ENCODE measurements around the gene LRRN4. TPM values are rescaled to one million over a fixed set of nuclear protein-coding genes. Genes with fewer than 3 reads are reported as not detected.

LRRN4 gene
- total and polyA plus RNA-seq, 2 donors: 0.02 to 0.05 TPM

DNA sequence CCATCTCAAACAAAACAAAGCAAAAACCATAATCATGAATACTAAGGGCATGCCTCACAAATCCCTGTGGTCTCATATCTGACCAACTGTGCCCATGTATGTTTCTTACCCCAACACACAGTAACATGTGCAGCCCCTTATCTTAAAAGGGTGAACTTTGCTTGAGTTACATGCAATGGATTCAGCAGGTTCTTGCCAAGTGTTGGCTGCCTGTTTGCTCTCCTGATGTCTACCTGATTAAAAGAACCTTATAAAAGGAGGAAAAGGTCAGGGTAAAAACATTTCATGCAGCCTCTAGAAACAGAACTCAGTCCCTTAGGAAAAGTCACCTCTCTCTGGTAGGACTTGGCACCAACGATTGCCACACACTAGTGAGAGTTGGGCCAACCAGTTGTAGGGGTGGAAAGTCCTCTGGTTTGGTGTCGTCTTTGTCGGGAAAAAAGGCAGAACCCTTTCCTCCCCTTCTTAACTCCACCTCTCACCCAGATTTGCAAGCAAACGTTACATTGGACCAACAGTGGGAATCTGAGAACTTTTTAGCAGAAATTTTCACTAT, 14.0 kb upstream of the LRRN4 start:
- no peak overlapping the region for H3K4me3 ChIP-seq (ENCODE audit: low read length in 2 of 2)
- no peaks in the 10 kb centered on the region for H3K4me1 ChIP-seq (ENCODE audit: control insufficient read depth in 2 of 2, insufficient read depth in 2 of 2, low read length in 2 of 2)
- no peaks in the 10 kb centered on the region for H3K36me3 ChIP-seq (ENCODE audit: control insufficient read depth in 2 of 2, insufficient read depth in 2 of 2, low read length in 1 of 2)
- 93% methylated on average over 4 of the region's 4 CpGs for WGBS
- H3K9me3 ChIP-seq (ENCODE audit: control insufficient read depth in 2 of 2, insufficient read depth in 1 of 2, low read length in 1 of 2): no peaks in the 10 kb centered on the region
- no peaks in the 10 kb centered on the region for H3K27me3 ChIP-seq (ENCODE audit: control insufficient read depth in 2 of 2, insufficient read depth in 1 of 2, low read length in 1 of 2)
- no peak overlapping the region for H3K27ac ChIP-seq (ENCODE audit: low read depth in 1 of 2, low read length in 1 of 2)
- no peak for DNase-seq (ENCODE audit: low read depth in 6 of 9, low spot score in 9 of 9)

DNA sequence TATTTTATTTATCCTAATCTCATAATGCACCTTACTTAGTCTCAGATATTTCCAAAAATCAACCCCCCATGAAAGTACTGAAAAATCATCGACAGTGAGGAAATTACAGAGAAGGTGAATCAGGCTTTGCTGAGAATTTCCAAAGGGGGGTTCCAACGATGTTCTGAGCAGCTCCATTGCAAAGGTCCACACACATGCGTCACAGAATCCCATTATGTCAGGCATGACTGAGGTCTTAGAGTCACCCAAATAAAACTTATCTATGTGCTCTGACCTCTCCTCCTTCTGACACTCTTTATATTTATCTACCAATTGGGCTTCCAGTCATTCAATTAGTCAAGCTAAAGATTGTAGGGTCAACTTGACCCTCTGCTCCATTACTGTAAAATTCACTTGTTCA, 12.7 kb upstream of the LRRN4 start:
- DNase-seq (ENCODE audit: low read depth in 6 of 9, low spot score in 9 of 9): no peak
- WGBS: 96% methylated on average over 3 of the region's 3 CpGs
- no peak overlapping the region for H3K27ac ChIP-seq (ENCODE audit: low read depth in 1 of 2, low read length in 1 of 2)

DNA sequence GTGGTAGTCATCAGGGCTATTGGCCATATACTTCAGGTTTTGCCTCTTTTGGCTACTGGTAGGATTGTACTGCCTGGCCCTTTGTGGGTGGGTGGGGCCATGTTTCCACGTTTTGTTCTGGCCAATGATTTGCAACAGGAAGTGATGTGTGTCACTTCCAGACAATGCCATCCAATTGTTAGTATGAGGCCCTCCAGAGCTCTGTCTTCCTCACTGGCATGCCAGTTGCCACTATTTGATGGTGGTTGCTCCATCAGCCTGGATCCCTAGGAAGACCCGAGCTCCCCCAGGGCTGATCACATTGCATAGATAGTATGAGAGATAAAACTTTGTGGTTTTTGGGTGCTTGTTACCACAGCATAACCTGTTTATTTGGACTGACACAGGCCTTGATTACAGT, 7.7 kb upstream of the LRRN4 start:
- H3K9me3 ChIP-seq (ENCODE audit: control insufficient read depth in 2 of 2, insufficient read depth in 1 of 2, low read length in 1 of 2): no peaks in the 10 kb centered on the region
- H3K36me3 ChIP-seq (ENCODE audit: control insufficient read depth in 2 of 2, insufficient read depth in 2 of 2, low read length in 1 of 2): no peaks in the 10 kb centered on the region
- peaks cover 0 to 3% of the 10 kb centered on the region in 2 donors for H3K27me3 ChIP-seq (ENCODE audit: control insufficient read depth in 2 of 2, insufficient read depth in 1 of 2, low read length in 1 of 2)
- H3K4me3 ChIP-seq (ENCODE audit: low read length in 2 of 2): no peak overlapping the region
- no peak for DNase-seq (ENCODE audit: low read depth in 6 of 9, low spot score in 9 of 9)
- 55% methylated on average over 2 of the region's 2 CpGs for WGBS
- no peak overlapping the region for H3K27ac ChIP-seq (ENCODE audit: low read depth in 1 of 2, low read length in 1 of 2)
- peaks cover 0 to 5% of the 10 kb centered on the region in 2 donors for H3K4me1 ChIP-seq (ENCODE audit: control insufficient read depth in 2 of 2, insufficient read depth in 2 of 2, low read length in 2 of 2)

More for the DNA sequence above, 12.7 kb upstream of the LRRN4 start:
- H3K4me3 ChIP-seq (ENCODE audit: low read length in 2 of 2): no peak overlapping the region
- H3K9me3 ChIP-seq (ENCODE audit: control insufficient read depth in 2 of 2, insufficient read depth in 1 of 2, low read length in 1 of 2): no peaks in the 10 kb centered on the region
- H3K4me1 ChIP-seq (ENCODE audit: control insufficient read depth in 2 of 2, insufficient read depth in 2 of 2, low read length in 2 of 2): no peaks in the 10 kb centered on the region
- no peaks in the 10 kb centered on the region for H3K27me3 ChIP-seq (ENCODE audit: control insufficient read depth in 2 of 2, insufficient read depth in 1 of 2, low read length in 1 of 2)
- H3K36me3 ChIP-seq (ENCODE audit: control insufficient read depth in 2 of 2, insufficient read depth in 2 of 2, low read length in 1 of 2): no peaks in the 10 kb centered on the region

- Histone ChIP-seq H3K9me3 (ENCODE audit: control insufficient read depth in 2 of 2, insufficient read depth in 1 of 2, low read length in 1 of 2) (no peaks in the 10 kb centered on the region), H3K27ac (ENCODE audit: low read depth in 1 of 2, low read length in 1 of 2) (no peak overlapping the region), H3K4me3 (ENCODE audit: low read length in 2 of 2) (no peak overlapping the region), H3K36me3 (ENCODE audit: control insufficient read depth in 2 of 2, insufficient read depth in 2 of 2, low read length in 1 of 2) (no peaks in the 10 kb centered on the region), H3K4me1 (ENCODE audit: control insufficient read depth in 2 of 2, insufficient read depth in 2 of 2, low read length in 2 of 2) (peaks cover 0 to 5% of the 10 kb centered on the region in 2 donors), H3K27me3 (ENCODE audit: control insufficient read depth in 2 of 2, insufficient read depth in 1 of 2, low read length in 1 of 2) (peaks cover 0 to 3% of the 10 kb centered on the region in 2 donors)
- DNase-seq (ENCODE audit: low read depth in 6 of 9, low spot score in 9 of 9): no peak
- WGBS: 92% methylated on average over 6 of the region's 6 CpGs
Observed at GRCh38 chr20:6060213-6060612, 6.4 kb upstream of the LRRN4 start.

DNA sequence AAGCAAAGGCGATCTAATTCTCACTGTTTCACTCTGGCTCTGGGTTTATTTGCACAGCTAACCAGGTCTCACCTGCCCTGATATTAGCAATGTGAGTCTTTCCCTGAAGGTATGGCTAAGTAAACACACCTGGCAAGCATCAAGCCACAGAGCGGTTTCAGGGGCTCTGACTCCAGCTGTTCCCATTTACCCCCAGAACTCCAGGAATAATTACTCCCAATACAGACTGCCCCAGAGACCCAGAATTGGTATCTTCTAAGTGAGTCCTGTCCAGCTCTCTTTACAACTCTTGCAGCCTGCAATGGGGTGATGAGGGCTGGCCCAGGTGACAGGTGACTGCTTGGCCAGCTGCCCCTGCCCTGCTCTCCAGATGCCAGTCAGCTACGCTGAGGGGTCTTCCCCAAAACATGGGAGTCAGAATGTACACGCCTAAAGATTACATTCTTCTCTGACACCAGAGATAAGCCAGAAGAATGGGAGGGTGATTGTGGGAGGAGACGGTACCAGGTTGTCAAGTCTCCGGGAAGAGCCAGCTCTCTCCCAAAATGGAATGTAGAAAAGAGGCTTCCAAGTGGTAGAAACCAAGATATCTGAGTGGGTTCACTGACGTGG, 4.9 kb upstream of the LRRN4 start:
- no peak for DNase-seq (ENCODE audit: low read depth in 6 of 9, low spot score in 9 of 9)
- H3K4me3 ChIP-seq (ENCODE audit: low read length in 2 of 2): no peak overlapping the region
- H3K9me3 ChIP-seq (ENCODE audit: control insufficient read depth in 2 of 2, insufficient read depth in 1 of 2, low read length in 1 of 2): no peaks in the 10 kb centered on the region
- H3K27ac ChIP-seq (ENCODE audit: low read depth in 1 of 2, low read length in 1 of 2): no peak overlapping the region
- H3K36me3 ChIP-seq (ENCODE audit: control insufficient read depth in 2 of 2, insufficient read depth in 2 of 2, low read length in 1 of 2): no peaks in the 10 kb centered on the region
- peaks cover 0 to 9% of the 10 kb centered on the region in 2 donors for H3K27me3 ChIP-seq (ENCODE audit: control insufficient read depth in 2 of 2, insufficient read depth in 1 of 2, low read length in 1 of 2)
- H3K4me1 ChIP-seq (ENCODE audit: control insufficient read depth in 2 of 2, insufficient read depth in 2 of 2, low read length in 2 of 2): peaks cover 0 to 5% of the 10 kb centered on the region in 2 donors
- WGBS: 68% methylated on average over 7 of the region's 7 CpGs

DNA sequence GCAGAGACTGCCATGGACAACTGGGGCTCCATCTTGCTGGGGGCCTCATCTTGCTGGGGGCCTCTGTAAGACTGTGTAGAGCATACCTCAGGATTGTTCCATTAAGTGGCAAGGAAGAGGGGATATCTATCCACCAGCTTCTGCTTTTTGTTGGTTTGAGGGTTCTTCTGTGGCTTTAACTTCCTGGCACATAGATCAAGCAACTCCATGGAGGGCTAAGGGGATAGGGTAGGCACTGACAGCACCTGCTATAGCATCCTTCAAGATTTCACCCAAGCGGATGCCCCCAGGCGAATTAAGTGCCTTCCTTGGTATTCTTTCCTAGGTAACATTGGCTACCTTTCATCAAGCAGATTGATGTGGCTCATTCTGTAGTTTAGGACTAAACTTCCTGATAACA, 3.8 kb upstream of the LRRN4 start:
- Histone ChIP-seq H3K9me3 (ENCODE audit: control insufficient read depth in 2 of 2, insufficient read depth in 1 of 2, low read length in 1 of 2) (no peaks in the 10 kb centered on the region), H3K36me3 (ENCODE audit: control insufficient read depth in 2 of 2, insufficient read depth in 2 of 2, low read length in 1 of 2) (no peaks in the 10 kb centered on the region), H3K27me3 (ENCODE audit: control insufficient read depth in 2 of 2, insufficient read depth in 1 of 2, low read length in 1 of 2) (peaks cover 3 to 20% of the 10 kb centered on the region in 2 donors), H3K27ac (ENCODE audit: low read depth in 1 of 2, low read length in 1 of 2) (no peak overlapping the region), H3K4me1 (ENCODE audit: control insufficient read depth in 2 of 2, insufficient read depth in 2 of 2, low read length in 2 of 2) (peaks cover 0 to 5% of the 10 kb centered on the region in 2 donors), H3K4me3 (ENCODE audit: low read length in 2 of 2) (no peak overlapping the region)
- no peak for DNase-seq (ENCODE audit: low read depth in 6 of 9, low spot score in 9 of 9)
- WGBS: 7% methylated on average over 2 of the region's 2 CpGs

DNA sequence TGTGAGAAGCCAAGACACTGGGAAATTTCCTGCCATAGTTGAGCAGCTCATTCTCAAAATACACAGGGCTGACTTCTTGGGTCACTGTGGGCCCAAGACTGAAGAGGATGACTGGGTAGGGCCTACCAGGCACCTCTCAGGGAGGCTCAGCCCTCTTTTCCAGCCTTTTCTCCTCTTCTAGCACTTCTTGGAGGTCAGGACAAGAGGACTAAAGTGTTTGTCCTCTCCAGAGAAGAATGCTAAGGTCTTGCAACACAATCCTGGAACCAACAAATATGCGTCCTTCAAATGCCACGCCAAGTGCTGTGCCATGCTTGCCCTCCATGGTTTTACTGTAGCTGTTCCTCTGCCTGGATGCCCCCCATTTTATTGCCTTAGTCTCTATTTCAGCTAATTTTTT, 3.3 kb upstream of the LRRN4 start:
- Histone ChIP-seq H3K4me1 (ENCODE audit: control insufficient read depth in 2 of 2, insufficient read depth in 2 of 2, low read length in 2 of 2) (peaks cover 0 to 8% of the 10 kb centered on the region in 2 donors), H3K36me3 (ENCODE audit: control insufficient read depth in 2 of 2, insufficient read depth in 2 of 2, low read length in 1 of 2) (no peaks in the 10 kb centered on the region), H3K27ac (ENCODE audit: low read depth in 1 of 2, low read length in 1 of 2) (no peak overlapping the region), H3K4me3 (ENCODE audit: low read length in 2 of 2) (no peak overlapping the region), H3K27me3 (ENCODE audit: control insufficient read depth in 2 of 2, insufficient read depth in 1 of 2, low read length in 1 of 2) (peaks cover 9 to 26% of the 10 kb centered on the region in 2 donors), H3K9me3 (ENCODE audit: control insufficient read depth in 2 of 2, insufficient read depth in 1 of 2, low read length in 1 of 2) (no peaks in the 10 kb centered on the region)
- no peak for DNase-seq (ENCODE audit: low read depth in 6 of 9, low spot score in 9 of 9)
- WGBS: 97% methylated on average over 2 of the region's 2 CpGs

DNA sequence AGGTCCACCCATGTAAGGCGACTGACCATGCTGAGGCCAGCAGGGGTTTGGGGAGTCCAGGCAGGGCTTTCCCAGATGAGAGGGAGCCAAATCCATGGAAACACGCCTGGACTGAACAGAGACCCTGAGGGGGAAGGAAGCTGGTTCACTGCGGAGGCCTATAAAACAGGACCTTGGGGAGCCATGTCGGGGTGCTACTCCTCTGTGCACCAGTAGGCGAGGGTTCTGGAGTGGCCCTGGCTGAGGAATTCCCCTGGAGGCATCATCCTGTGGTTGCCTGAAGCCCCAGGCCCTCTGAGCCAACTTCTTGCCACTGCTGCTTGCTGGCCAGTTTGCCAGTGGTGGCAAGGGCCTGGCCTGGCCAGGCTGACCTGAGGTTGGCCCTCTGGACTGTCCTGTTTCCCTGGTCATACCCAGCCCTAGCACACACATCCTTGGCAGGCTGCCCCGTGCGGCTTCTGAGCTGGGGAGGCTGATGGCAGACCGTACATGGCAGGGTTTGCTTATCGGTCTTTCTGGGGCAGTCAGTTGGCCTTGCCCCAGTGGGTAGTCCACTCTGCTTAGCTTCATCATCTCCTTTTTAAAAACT, 2.2 kb upstream of the LRRN4 start:
- Histone ChIP-seq H3K36me3 (ENCODE audit: control insufficient read depth in 2 of 2, insufficient read depth in 2 of 2, low read length in 1 of 2) (no peaks in the 10 kb centered on the region), H3K27ac (ENCODE audit: low read depth in 1 of 2, low read length in 1 of 2) (no peak overlapping the region), H3K4me1 (ENCODE audit: control insufficient read depth in 2 of 2, insufficient read depth in 2 of 2, low read length in 2 of 2) (peaks cover 5 to 10% of the 10 kb centered on the region in 2 donors), H3K4me3 (ENCODE audit: low read length in 2 of 2) (no peak overlapping the region), H3K27me3 (ENCODE audit: control insufficient read depth in 2 of 2, insufficient read depth in 1 of 2, low read length in 1 of 2) (peaks cover 16 to 36% of the 10 kb centered on the region in 2 donors), H3K9me3 (ENCODE audit: control insufficient read depth in 2 of 2, insufficient read depth in 1 of 2, low read length in 1 of 2) (no peaks in the 10 kb centered on the region)
- no peak for DNase-seq (ENCODE audit: low read depth in 6 of 9, low spot score in 9 of 9)
- WGBS: 97% methylated on average over 9 of the region's 9 CpGs

GRCh38 chr20:6055161-6055783, 1.4 kb upstream of the LRRN4 start:
- Histone ChIP-seq H3K27ac (ENCODE audit: low read depth in 1 of 2, low read length in 1 of 2) (no peak overlapping the region), H3K4me1 (ENCODE audit: control insufficient read depth in 2 of 2, insufficient read depth in 2 of 2, low read length in 2 of 2) (peaks cover 5 to 10% of the 10 kb centered on the region in 2 donors), H3K9me3 (ENCODE audit: control insufficient read depth in 2 of 2, insufficient read depth in 1 of 2, low read length in 1 of 2) (no peaks in the 10 kb centered on the region), H3K4me3 (ENCODE audit: low read length in 2 of 2) (no peak overlapping the region), H3K27me3 (ENCODE audit: control insufficient read depth in 2 of 2, insufficient read depth in 1 of 2, low read length in 1 of 2) (peaks cover 16 to 44% of the 10 kb centered on the region in 2 donors), H3K36me3 (ENCODE audit: control insufficient read depth in 2 of 2, insufficient read depth in 2 of 2, low read length in 1 of 2) (no peaks in the 10 kb centered on the region)
- 88% methylated on average over 10 of the region's 10 CpGs for WGBS
- no peak for DNase-seq (ENCODE audit: low read depth in 6 of 9, low spot score in 9 of 9)

All from thymus (tissue), 11 donors.